HepG2 (cell line): ENCODE results near the gene ZFAND2B. TPM values are rescaled to one million over a fixed set of nuclear protein-coding genes. Genes with fewer than 3 reads are reported as not detected.

Experiments used
- ARHGAP35 ChIP-seq: sonication (generic); formaldehyde crosslinking; IDR thresholded peaks from 2 replicates; pipeline ENCODE4 v1.9.0; 2022; ENCODE audit warnings: mild to moderate bottlenecking, inconsistent platforms, moderate library complexity, missing genetic modification reagents, borderline replicate concordance
- ATF7-NPFF ChIP-seq: sonication (generic); formaldehyde crosslinking; IDR thresholded peaks from 2 replicates; pipeline ENCODE4 v1.8.1; 2023; ENCODE audit warnings: mild to moderate bottlenecking, low read depth, missing genetic modification reagents, moderate library complexity
- BORCS8-MEF2B ChIP-seq: sonication (generic); formaldehyde crosslinking; IDR thresholded peaks from 2 replicates; pipeline ENCODE4 v1.8.0; 2022; ENCODE audit warnings: mild to moderate bottlenecking, missing genetic modification reagents
- HOXA7 ChIP-seq: sonication (generic); formaldehyde crosslinking; IDR thresholded peaks from 2 replicates; pipeline ENCODE4 v1.8.1; 2022; ENCODE audit warnings: mild to moderate bottlenecking, missing genetic modification reagents, moderate library complexity
- KDM5B ChIP-seq: sonication (generic); formaldehyde crosslinking; IDR thresholded peaks from 2 replicates; pipeline ENCODE4 v1.4.0; 2020; ENCODE audit warnings: missing genetic modification reagents, mild to moderate bottlenecking, borderline replicate concordance
- MED13 ChIP-seq: sonication (generic); formaldehyde crosslinking; IDR thresholded peaks from 2 replicates; pipeline ENCODE4 v1.5.0; 2020; ENCODE audit warnings: missing genetic modification reagents
- MLXIP ChIP-seq: sonication (generic); formaldehyde crosslinking; IDR thresholded peaks from 2 replicates; pipeline ENCODE4 v1.9.0; 2021; ENCODE audit warnings: missing genetic modification reagents, borderline replicate concordance
- NAIF1 ChIP-seq: sonication (generic); formaldehyde crosslinking; IDR thresholded peaks from 2 replicates; pipeline ENCODE4 v1.5.0; 2020; ENCODE audit warnings: mild to moderate bottlenecking, missing genetic modification reagents, borderline replicate concordance
- NFE2 ChIP-seq: sonication (generic); formaldehyde crosslinking; IDR thresholded peaks from 2 replicates; pipeline ENCODE4 v1.4.0; 2020; ENCODE audit warnings: missing genetic modification reagents
- PHF8 ChIP-seq: sonication (generic); formaldehyde crosslinking; IDR thresholded peaks from 2 replicates; pipeline ENCODE4 v1.5.0; 2020; ENCODE audit warnings: missing genetic modification reagents
- RELA ChIP-seq: sonication (generic); formaldehyde crosslinking; IDR thresholded peaks from 2 replicates; pipeline ENCODE4 v1.4.0; 2020; ENCODE audit warnings: missing genetic modification reagents
- SMAD3 ChIP-seq: sonication (generic); formaldehyde crosslinking; IDR thresholded peaks from 2 replicates; pipeline ENCODE4 v1.4.0; 2020; ENCODE audit warnings: missing genetic modification reagents
- ZBTB49 ChIP-seq: sonication (generic); formaldehyde crosslinking; IDR thresholded peaks from 2 replicates; pipeline ENCODE4 v1.4.0; 2020; ENCODE audit warnings: missing genetic modification reagents, borderline replicate concordance
- ZNF101 ChIP-seq: sonication (generic); formaldehyde crosslinking; IDR thresholded peaks from 2 replicates; pipeline ENCODE4 v1.4.0; 2020; ENCODE audit warnings: mild to moderate bottlenecking, low read depth, missing genetic modification reagents, borderline replicate concordance
- ZNF232 ChIP-seq: sonication (generic); formaldehyde crosslinking; IDR thresholded peaks from 2 replicates; pipeline ENCODE4 v1.4.0; 2020; ENCODE audit warnings: missing genetic modification reagents, borderline replicate concordance
- ZNF24 ChIP-seq: fragments of 450-650 bp; IDR thresholded peaks from 2 replicates; pipeline ENCODE4 v1.6.1; 2017; ENCODE audit warnings: antibody characterized with exemption, mild to moderate bottlenecking
- ZNF264 ChIP-seq: sonication (generic); formaldehyde crosslinking; IDR thresholded peaks from 2 replicates; pipeline ENCODE4 v1.4.0; 2020; ENCODE audit warnings: missing genetic modification reagents
- ZNF281 ChIP-seq: sonication (generic); formaldehyde crosslinking; IDR thresholded peaks from 2 replicates; pipeline ENCODE4 v1.4.0; 2020; ENCODE audit warnings: missing genetic modification reagents, borderline replicate concordance
- polyA plus RNA-seq, 8 experiments: library from polyadenylated mRNA; depleted of rRNA in 3 of 8; stranded (reverse) in 7 of 8; unstranded in 1 of 8; fragments of >200 nt; fragmentation: Illumina TruSeq in 4 of 8; extraction: Trizol in 4 of 8; gene quantifications; 2 replicates each; pipeline versions ENCODE4 v1.2.1 to v1.2.3, GENCODE V29; 2011 to 2016; ENCODE audit warnings: low read depth in 4 of 8, missing spikeins in 1 of 8, mixed read lengths in 1 of 8; ENCODE audit not compliant: insufficient read depth in 1 of 8
- total RNA-seq, 5 experiments: library from RNA; depleted of rRNA; stranded (reverse); fragments of >200 nt; fragmentation: Illumina TruSeq; extraction: Trizol; gene quantifications; 2 replicates each; pipeline ENCODE4 v1.2.3, GENCODE V29; 2016; ENCODE audit warnings: low read depth in 1 of 5
- TF ChIP-seq, protein P1 (sequence below): IDR thresholded peaks from 2 replicates; pipeline ENCODE4 v1.6.1; 2016

The ZFAND2B gene
- total and polyA plus RNA-seq, 2 of the 13 experiments (the other 11 are each of a cell fraction or from before 2014, with no cell fraction given) = 53.3 to 115 TPM

- TF ChIP-seq ZBTB49 (CRISPR knock-in tag) (no peak), ZNF101 (peak; percentile 98; the same call in 1 of the 2 replicates), RELA (CRISPR knock-in tag) (peak; percentile 91), SMAD3 (CRISPR knock-in tag) (peak; percentile 52; the same call in 1 of the 2 replicates), BORCS8-MEF2B (CRISPR knock-in tag) (peak; percentile 97), NAIF1 (peak; percentile 80; the same call in 1 of the 2 replicates), ZNF232 (CRISPR knock-in tag) (peak; percentile 95), NFE2 (CRISPR knock-in tag) (no peak), PHF8 (CRISPR knock-in tag) (peak; percentile 76), MED13 (CRISPR knock-in tag) (peak; percentile 59; the same call in 1 of the 2 replicates), ZNF281 (CRISPR knock-in tag) (peak; percentile 74; the same call in 1 of the 2 replicates), ATF7-NPFF (CRISPR knock-in tag) (peak; percentile 98), ZNF264 (CRISPR knock-in tag) (peak; percentile 77; the same call in 1 of the 2 replicates), ARHGAP35 (CRISPR knock-in tag) (peak; percentile 93), MLXIP (peak; percentile 90; the same call in 1 of the 2 replicates), HOXA7 (CRISPR knock-in tag) (peak; percentile 90), ZNF24 (peak; percentile 37; the same call in 1 of the 2 replicates), KDM5B (CRISPR knock-in tag) (peak; percentile 97)
- TF ChIP-seq, protein P1, sequence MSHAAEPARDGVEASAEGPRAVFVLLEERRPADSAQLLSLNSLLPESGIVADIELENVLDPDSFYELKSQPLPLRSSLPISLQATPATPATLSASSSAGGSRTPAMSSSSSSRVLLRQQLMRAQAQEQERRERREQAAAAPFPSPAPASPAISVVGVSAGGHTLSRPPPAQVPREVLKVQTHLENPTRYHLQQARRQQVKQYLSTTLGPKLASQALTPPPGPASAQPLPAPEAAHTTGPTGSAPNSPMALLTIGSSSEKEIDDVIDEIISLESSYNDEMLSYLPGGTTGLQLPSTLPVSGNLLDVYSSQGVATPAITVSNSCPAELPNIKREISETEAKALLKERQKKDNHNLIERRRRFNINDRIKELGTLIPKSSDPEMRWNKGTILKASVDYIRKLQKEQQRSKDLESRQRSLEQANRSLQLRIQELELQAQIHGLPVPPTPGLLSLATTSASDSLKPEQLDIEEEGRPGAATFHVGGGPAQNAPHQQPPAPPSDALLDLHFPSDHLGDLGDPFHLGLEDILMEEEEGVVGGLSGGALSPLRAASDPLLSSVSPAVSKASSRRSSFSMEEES (CRISPR knock-in tag) = peak; percentile 85
Observed at GRCh38 chr2:219176818-219177551, 29.6 kb upstream of the ZFAND2B start, which contains the start of gene CNPPD1 (continued).
